ENCODE results near the gene EXOC4. TPM values are rescaled to one million over a fixed set of nuclear protein-coding genes. Genes with fewer than 3 reads are reported as not detected.

The EXOC4 gene
- total and polyA plus RNA-seq, 2 donors (not counting 1 experiment from before 2014, with no cell fraction given), result 79.6 to 158 TPM

GRCh38 chr7:133873187-133873586, 620.3 kb downstream of the EXOC4 start:
- no peaks in the 10 kb centered on the region for H3K79me2 ChIP-seq (ENCODE audit: control insufficient read depth, insufficient read depth, low read length)
- no peak overlapping the region for H3K4me2 ChIP-seq (ENCODE audit: extremely low read depth, insufficient read depth, low read length)
- DNase-seq (ENCODE audit: low read depth in 2 of 2), result no peak
- no peak for TF ChIP-seq EZH2 (IDR thresholded peaks at IDR 0.05; ENCODE audit: low read length, missing control alignments)
- no peak for TF ChIP-seq CTCF (conservative IDR thresholded peaks at IDR 0.05 in 1 of 2, IDR thresholded peaks at IDR 0.05 in 1 of 2; ENCODE audit: low read depth in 1 of 2, low read length in 2 of 2)
- H3K36me3 ChIP-seq (ENCODE audit: control insufficient read depth, insufficient read depth, low read length), result no peaks in the 10 kb centered on the region
- H3K4me3 ChIP-seq (replicated peaks in 1 of 4; ENCODE audit: control extremely low read depth in 1 of 4, insufficient read depth in 1 of 4, low read depth in 3 of 4, low read length in 4 of 4), result no peak overlapping the region
- no peaks in the 10 kb centered on the region for H3K27me3 ChIP-seq (ENCODE audit: control insufficient read depth, insufficient read depth, low read length)
- no peak overlapping the region for H2AFZ ChIP-seq (ENCODE audit: low read length)
- no peaks in the 10 kb centered on the region for H3K9me3 ChIP-seq (ENCODE audit: control insufficient read depth, insufficient read depth, low read depth, low read length)
- H3K9ac ChIP-seq (ENCODE audit: insufficient read depth, low read length), result no peak overlapping the region
- no peak overlapping the region for H3K27ac ChIP-seq (ENCODE audit: insufficient read depth, low read length)
- H4K20me1 ChIP-seq (ENCODE audit: control insufficient read depth, extremely low read depth, insufficient read depth, low read length), result no peaks in the 10 kb centered on the region
- H3K4me1 ChIP-seq (ENCODE audit: control insufficient read depth, extremely low read depth, insufficient read depth, low read length), result no peaks in the 10 kb centered on the region

GRCh38 chr7:133873631-133874030, 620.8 kb downstream of the EXOC4 start:
- H3K27me3 ChIP-seq (ENCODE audit: control insufficient read depth, insufficient read depth, low read length), result no peaks in the 10 kb centered on the region
- TF ChIP-seq EZH2 (IDR thresholded peaks at IDR 0.05; ENCODE audit: low read length, missing control alignments) (no peak), CTCF (conservative IDR thresholded peaks at IDR 0.05 in 1 of 2, IDR thresholded peaks at IDR 0.05 in 1 of 2; ENCODE audit: low read depth in 1 of 2, low read length in 2 of 2) (no peak)

GRCh38 chr7:133883591-133883990, 630.7 kb downstream of the EXOC4 start:
- Histone ChIP-seq H3K79me2 (ENCODE audit: control insufficient read depth, insufficient read depth, low read length) (no peaks in the 10 kb centered on the region), H4K20me1 (ENCODE audit: control insufficient read depth, extremely low read depth, insufficient read depth, low read length) (no peaks in the 10 kb centered on the region), H3K4me1 (ENCODE audit: control insufficient read depth, extremely low read depth, insufficient read depth, low read length) (no peaks in the 10 kb centered on the region), H3K36me3 (ENCODE audit: control insufficient read depth, insufficient read depth, low read length) (no peaks in the 10 kb centered on the region), H2AFZ (ENCODE audit: low read length) (no peak overlapping the region), H3K27me3 (ENCODE audit: control insufficient read depth, insufficient read depth, low read length) (no peaks in the 10 kb centered on the region), H3K9ac (ENCODE audit: insufficient read depth, low read length) (no peak overlapping the region), H3K27ac (ENCODE audit: insufficient read depth, low read length) (no peak overlapping the region), H3K9me3 (ENCODE audit: control insufficient read depth, insufficient read depth, low read depth, low read length) (no peaks in the 10 kb centered on the region), H3K4me2 (ENCODE audit: extremely low read depth, insufficient read depth, low read length) (no peak overlapping the region), H3K4me3 (replicated peaks in 1 of 4; ENCODE audit: control extremely low read depth in 1 of 4, insufficient read depth in 1 of 4, low read depth in 3 of 4, low read length in 4 of 4) (no peak overlapping the region)
- TF ChIP-seq CTCF (conservative IDR thresholded peaks at IDR 0.05 in 1 of 2, IDR thresholded peaks at IDR 0.05 in 1 of 2; ENCODE audit: low read depth in 1 of 2, low read length in 2 of 2) (no peak), EZH2 (IDR thresholded peaks at IDR 0.05; ENCODE audit: low read length, missing control alignments) (no peak)
- no peak for DNase-seq (ENCODE audit: low read depth in 2 of 2)

More at GRCh38 chr7:133873631-133874030, 620.8 kb downstream of the EXOC4 start:
- Histone ChIP-seq H4K20me1 (ENCODE audit: control insufficient read depth, extremely low read depth, insufficient read depth, low read length) (no peaks in the 10 kb centered on the region), H3K79me2 (ENCODE audit: control insufficient read depth, insufficient read depth, low read length) (no peaks in the 10 kb centered on the region), H3K4me3 (replicated peaks in 1 of 4; ENCODE audit: control extremely low read depth in 1 of 4, insufficient read depth in 1 of 4, low read depth in 3 of 4, low read length in 4 of 4) (no peak overlapping the region), H2AFZ (ENCODE audit: low read length) (no peak overlapping the region), H3K9ac (ENCODE audit: insufficient read depth, low read length) (no peak overlapping the region), H3K4me1 (ENCODE audit: control insufficient read depth, extremely low read depth, insufficient read depth, low read length) (no peaks in the 10 kb centered on the region), H3K9me3 (ENCODE audit: control insufficient read depth, insufficient read depth, low read depth, low read length) (no peaks in the 10 kb centered on the region), H3K36me3 (ENCODE audit: control insufficient read depth, insufficient read depth, low read length) (no peaks in the 10 kb centered on the region), H3K4me2 (ENCODE audit: extremely low read depth, insufficient read depth, low read length) (no peak overlapping the region), H3K27ac (ENCODE audit: insufficient read depth, low read length) (no peak overlapping the region)
- DNase-seq (ENCODE audit: low read depth in 2 of 2), result peak; percentile 6 to 15

Measured in fibroblast of lung (primary cell).